Liver (tissue), 3 donors: Measurements from ENCODE around the gene BST1.

Source experiments
- CTCF ChIP-seq: fragments of 150-350 bp; IDR thresholded peaks from 2 replicates; pipeline ENCODE4 v1.5.1; 2017; ENCODE audit warnings: improper control_type of control experiment, low read depth, low read length; ENCODE audit not compliant: missing input control
- EGR1 ChIP-seq, 2 donors: IDR thresholded peaks; 2 replicates each; pipeline ENCODE4 v1.6.1; 2016 to 2018; ENCODE audit warnings: antibody characterized with exemption in 2 of 2, low read depth in 2 of 2
- HNF4G ChIP-seq: IDR thresholded peaks from 2 replicates; pipeline ENCODE4 v1.6.1; 2016; ENCODE audit warnings: antibody characterized with exemption
- JUND ChIP-seq, 2 donors: IDR thresholded peaks; 2 replicates each; pipeline ENCODE4 v1.6.1; 2016; ENCODE audit warnings: antibody characterized with exemption in 2 of 2
- MAX ChIP-seq: IDR thresholded peaks from 2 replicates; pipeline ENCODE4 v1.6.1; 2016; ENCODE audit warnings: antibody characterized with exemption
- RXRA ChIP-seq, 2 donors: IDR thresholded peaks; 2 replicates each; pipeline ENCODE4 v1.6.1; 2017 to 2018; ENCODE audit warnings: antibody characterized with exemption in 2 of 2, mild to moderate bottlenecking in 1 of 2
- TAF1 ChIP-seq: conservative IDR thresholded peaks from 2 replicates; pipeline ENCODE4 v1.6.1; 2016; ENCODE audit warnings: antibody characterized with exemption, mild to moderate bottlenecking
- TF ChIP-seq, protein P1 (sequence below): IDR thresholded peaks from 2 replicates; pipeline ENCODE4 v1.6.1; 2016; ENCODE audit warnings: antibody characterized with exemption, mild to moderate bottlenecking
- donor health status: healthy.
- donor health status: healthy.

DNA sequence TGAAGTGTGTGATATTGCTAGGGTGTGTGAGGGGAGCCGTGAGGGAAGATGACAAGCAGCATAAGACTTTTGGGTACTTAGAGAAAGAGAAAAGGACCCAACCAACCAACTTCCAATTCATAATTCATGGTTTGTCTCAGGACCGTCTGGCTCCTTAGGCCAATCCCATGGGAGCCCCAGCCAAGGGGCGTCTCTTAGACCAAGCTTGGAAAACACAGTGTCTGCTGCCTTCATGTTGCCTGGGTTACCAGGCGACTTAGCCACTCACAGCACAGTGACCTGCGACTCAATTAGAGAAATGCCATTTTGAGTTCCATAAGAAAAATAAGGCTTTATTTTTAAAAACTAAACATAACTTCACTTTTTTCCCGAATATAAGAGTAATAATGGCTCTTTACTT is 32.7 kb downstream of the BST1 start:
- TF ChIP-seq EGR1 (IDR thresholded peaks at IDR 0.05; ENCODE audit: low read depth in 2 of 2) (no peak), CTCF (no peak), MAX (no peak), JUND (IDR thresholded peaks at IDR 0.05) (no peak), TAF1 (no peak), HNF4G (no peak), RXRA (IDR thresholded peaks at IDR 0.05) (no peak)
- TF ChIP-seq, protein P1, sequence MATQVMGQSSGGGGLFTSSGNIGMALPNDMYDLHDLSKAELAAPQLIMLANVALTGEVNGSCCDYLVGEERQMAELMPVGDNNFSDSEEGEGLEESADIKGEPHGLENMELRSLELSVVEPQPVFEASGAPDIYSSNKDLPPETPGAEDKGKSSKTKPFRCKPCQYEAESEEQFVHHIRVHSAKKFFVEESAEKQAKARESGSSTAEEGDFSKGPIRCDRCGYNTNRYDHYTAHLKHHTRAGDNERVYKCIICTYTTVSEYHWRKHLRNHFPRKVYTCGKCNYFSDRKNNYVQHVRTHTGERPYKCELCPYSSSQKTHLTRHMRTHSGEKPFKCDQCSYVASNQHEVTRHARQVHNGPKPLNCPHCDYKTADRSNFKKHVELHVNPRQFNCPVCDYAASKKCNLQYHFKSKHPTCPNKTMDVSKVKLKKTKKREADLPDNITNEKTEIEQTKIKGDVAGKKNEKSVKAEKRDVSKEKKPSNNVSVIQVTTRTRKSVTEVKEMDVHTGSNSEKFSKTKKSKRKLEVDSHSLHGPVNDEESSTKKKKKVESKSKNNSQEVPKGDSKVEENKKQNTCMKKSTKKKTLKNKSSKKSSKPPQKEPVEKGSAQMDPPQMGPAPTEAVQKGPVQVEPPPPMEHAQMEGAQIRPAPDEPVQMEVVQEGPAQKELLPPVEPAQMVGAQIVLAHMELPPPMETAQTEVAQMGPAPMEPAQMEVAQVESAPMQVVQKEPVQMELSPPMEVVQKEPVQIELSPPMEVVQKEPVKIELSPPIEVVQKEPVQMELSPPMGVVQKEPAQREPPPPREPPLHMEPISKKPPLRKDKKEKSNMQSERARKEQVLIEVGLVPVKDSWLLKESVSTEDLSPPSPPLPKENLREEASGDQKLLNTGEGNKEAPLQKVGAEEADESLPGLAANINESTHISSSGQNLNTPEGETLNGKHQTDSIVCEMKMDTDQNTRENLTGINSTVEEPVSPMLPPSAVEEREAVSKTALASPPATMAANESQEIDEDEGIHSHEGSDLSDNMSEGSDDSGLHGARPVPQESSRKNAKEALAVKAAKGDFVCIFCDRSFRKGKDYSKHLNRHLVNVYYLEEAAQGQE, result no peak
